ENCODE measurements around the gene FAM228B. TPM values are rescaled to one million over a fixed set of nuclear protein-coding genes. Genes with fewer than 3 reads are reported as not detected.
"Not testable (repeated sequence)": the region's sequence is repeated elsewhere in the genome, so short reads cannot be mapped to it uniquely, and the experiment has no call there.

The FAM228B gene
- total RNA-seq, 1 donor from 2014 or later: 27.3 TPM

GRCh38 chr2:24095171-24095677, 28.0 kb upstream of the FAM228B start:
- ATAC-seq; intact Hi-C loops (cut with micrococcal nuclease); DNase-seq: not testable (repeated sequence)

GRCh38 chr2:24100732-24101131, 22.5 kb upstream of the FAM228B start:
- ATAC-seq; intact Hi-C loops (cut with micrococcal nuclease); DNase-seq: not testable (repeated sequence)

GRCh38 chr2:24101992-24102391, 21.3 kb upstream of the FAM228B start:
- DNase-seq: no peak
- intact Hi-C loops (cut with micrococcal nuclease): no loop called here
- no peak for ATAC-seq

DNA sequence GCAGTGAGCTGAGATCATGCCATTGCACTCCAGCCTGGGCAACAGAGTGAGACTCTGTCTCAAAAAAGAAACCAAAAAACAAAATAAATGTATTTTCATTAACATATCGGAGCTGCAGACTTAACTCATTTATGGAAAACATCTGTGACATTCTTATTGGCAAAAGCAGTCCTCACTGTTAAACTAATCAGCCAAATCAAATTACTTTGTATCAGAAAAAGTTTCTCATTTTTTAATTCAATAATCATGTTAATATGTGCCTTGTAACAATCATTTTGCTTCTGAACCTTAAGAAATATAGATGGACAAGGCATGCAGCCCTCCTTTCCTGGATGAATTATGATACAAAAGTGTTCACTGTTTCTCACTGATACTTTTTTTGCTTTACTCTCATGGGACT, 20.6 kb upstream of the FAM228B start:
- DNase-seq (no peak), ATAC-seq (no peak)
- intact Hi-C loops (cut with micrococcal nuclease): no loop called here

DNA sequence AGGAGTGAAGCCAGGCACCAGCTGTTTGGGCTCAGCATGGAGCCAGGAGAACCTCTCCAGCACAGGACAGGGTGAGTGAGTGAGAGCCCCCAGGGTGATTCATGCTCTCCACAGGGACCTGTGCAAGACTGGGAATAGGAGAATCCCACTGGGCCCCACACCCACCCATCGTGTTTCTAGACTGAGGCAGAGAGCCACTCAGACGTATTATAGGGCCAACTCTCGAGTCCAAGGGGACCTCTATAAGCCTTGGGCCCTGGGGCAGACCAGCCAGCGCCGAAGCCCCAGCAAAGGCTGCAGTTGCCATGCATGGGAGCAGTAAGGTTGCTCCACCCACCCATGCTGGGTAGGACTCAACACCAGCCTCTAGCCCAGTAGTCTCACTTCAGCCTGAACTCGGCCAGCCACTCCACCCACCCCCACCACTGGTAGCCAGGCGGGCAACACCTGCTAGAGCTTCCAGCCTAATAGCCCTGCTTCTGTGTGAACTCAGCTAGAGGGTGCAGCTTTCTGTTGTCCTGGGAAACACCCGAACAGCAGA, 19.1 kb upstream of the FAM228B start:
- no peak for ATAC-seq
- intact Hi-C loops (cut with micrococcal nuclease): no loop called here

GRCh38 chr2:24104906-24105305, 18.4 kb upstream of the FAM228B start:
- intact Hi-C loops (cut with micrococcal nuclease): no loop called here
- no peak for ATAC-seq

More for the DNA sequence above, 19.1 kb upstream of the FAM228B start:
- DNase-seq: no peak

GRCh38 chr2:24105816-24106215, 17.5 kb upstream of the FAM228B start:
- no peak for DNase-seq
- intact Hi-C loops (cut with micrococcal nuclease): no loop called here
- ATAC-seq: no peak

More at GRCh38 chr2:24104906-24105305, 18.4 kb upstream of the FAM228B start:
- DNase-seq: no peak

DNA sequence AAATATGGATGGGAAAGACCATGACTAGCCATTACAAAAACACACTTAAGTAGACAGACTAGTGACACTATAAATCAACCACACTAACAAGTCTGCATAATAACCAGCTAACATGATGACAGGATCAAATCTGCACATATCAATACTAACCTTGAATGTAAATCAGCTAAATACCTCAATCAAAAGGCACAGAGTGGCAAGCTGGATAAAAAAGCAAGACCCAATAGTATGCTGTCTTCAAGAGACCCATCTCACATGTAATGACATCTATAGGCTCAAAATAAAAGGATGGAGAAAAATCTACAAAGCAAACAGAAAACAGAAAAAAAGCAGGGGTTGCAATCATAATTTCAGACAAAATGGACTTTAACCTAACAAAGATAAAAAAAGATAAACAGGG, 16.5 kb upstream of the FAM228B start:
- intact Hi-C loops (cut with micrococcal nuclease): no loop called here
- DNase-seq (no peak), ATAC-seq (no peak)

DNA sequence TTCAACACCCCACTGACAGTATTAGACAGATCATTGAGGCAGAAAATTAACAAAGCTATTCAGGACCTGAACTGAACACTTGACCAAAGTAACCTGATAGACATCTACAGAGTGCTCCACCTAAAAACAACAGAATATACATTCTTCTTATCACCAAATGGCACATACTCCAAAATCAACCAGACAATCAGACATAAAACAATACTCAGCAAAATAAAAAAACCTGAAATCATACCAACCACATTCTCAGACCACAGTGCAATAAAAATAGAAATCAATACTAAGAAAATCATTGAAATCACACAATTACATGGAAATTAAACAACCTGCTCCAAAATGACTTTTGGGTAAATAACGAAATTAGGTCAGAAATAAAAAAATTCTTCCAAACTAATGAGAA, 15.9 kb upstream of the FAM228B start:
- ATAC-seq: no peak
- no peak for DNase-seq
- intact Hi-C loops (cut with micrococcal nuclease): no loop called here

- ATAC-seq; intact Hi-C loops (cut with micrococcal nuclease); DNase-seq: not testable (repeated sequence)
Observed at GRCh38 chr2:24109431-24109830, 13.8 kb upstream of the FAM228B start.

- ATAC-seq (peak; percentile 24), DNase-seq (no peak)
- intact Hi-C loops (cut with micrococcal nuclease): no loop called here
Observed at GRCh38 chr2:24110660-24111303, 12.5 kb upstream of the FAM228B start.

GRCh38 chr2:24111407-24111901, 11.8 kb upstream of the FAM228B start:
- DNase-seq: no peak
- intact Hi-C loops (cut with micrococcal nuclease): no loop called here
- ATAC-seq: peak; percentile 94

DNA sequence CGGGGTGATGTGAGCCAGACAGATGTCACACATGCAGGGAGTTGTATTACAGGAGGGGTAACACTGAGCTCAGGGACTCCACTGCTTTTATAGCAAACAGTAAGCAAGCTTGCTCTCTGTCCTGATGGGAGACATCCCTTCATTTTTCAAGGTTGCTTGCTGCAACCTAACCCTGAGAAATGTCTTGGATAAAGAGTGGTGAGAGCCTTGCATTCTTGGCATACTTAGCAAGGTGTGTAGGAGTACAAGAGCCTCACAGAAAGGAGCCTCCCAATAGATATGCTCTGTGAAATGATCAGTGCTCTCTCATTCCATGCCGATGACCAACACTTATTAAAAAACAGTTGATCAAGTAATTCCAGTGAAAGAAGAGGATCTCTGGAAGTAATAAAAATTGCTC, 8.2 kb upstream of the FAM228B start:
- DNase-seq: no peak
- ATAC-seq: no peak
- intact Hi-C loops (cut with micrococcal nuclease): no loop called here

GRCh38 chr2:24117902-24118301, 5.4 kb upstream of the FAM228B start:
- no peak for DNase-seq
- ATAC-seq: no peak
- intact Hi-C loops (cut with micrococcal nuclease): no loop called here

DNA sequence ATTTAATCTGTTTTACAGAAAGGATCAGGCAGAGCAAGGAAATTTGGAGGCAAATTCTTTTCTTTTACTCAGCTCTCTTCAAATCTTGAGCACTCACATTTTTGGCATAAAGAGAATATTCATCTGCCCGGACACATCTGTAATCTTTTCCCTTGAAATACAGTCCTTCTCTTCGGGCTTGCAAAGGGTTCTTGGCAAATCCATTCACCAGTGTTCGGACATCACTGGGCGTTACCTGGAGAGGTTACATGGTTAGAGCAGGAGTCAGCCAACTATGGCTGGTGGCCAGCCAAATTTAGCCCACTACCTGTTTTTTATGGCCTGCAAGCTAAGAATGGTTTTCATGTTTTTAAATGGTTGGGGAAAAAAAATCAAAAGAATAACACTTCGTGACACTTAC, 2.2 kb upstream of the FAM228B start:
- DNase-seq (no peak), ATAC-seq (no peak)
- intact Hi-C loops (cut with micrococcal nuclease): no loop called here

DNA sequence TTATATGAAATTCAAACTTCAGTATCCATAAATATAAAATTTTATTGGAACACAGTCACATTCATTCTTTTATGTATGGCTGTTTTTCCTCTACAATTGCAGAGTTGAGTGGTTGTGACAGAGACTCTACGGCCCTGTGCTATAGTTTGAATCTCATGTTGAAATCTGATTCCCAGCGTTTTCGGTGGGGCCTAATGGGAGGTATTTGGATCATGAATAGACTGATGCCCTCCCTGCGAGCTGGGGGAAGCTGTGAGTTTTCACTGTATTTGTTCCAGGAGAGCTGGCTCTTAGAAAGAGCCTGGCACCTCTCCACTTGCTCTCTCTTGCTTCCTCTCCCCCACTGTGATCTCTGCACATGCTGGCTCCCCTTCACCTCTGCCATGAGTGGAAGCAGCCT, 1.8 kb upstream of the FAM228B start:
- intact Hi-C loops (cut with micrococcal nuclease): no loop called here
- DNase-seq: no peak
- ATAC-seq: no peak

GRCh38 chr2:24122366-24123194, 689 bp upstream of the FAM228B start:
- no peak for DNase-seq
- ATAC-seq: no peak
- intact Hi-C loops (cut with micrococcal nuclease): no loop called here

DNA sequence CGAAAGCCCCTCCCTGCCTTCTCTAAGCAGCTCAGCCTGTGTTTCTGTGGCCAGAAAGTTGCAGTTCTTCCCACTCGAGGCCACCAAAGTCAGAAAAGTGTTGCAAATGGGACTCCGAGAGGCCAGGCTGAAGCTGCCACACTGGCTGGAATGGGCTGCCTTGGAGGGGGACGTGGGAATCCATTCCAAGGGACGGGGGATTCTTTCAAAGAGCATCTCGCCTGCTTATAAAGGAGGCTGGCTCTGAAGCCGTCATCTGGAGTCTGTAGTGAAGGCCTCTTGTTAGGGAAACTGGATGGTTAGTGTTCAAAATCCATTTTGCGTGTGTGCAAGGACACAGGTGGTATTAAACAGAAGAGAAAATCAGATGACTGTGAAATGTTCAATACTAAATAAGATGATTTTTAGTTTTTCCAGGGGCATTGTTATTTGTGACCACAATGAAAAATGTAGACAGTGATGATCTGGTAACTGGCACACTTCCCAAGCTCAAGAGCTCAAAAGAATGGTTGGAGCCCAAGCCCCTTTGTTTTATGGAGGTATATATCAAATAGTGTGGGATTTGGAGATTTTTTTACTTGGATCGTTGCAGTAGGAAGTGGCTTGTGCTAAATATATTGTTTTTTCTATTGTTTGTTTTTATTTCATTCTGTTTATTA, 782 bp downstream of the FAM228B start:
- peak; percentile 4 for ATAC-seq
- DNase-seq: no peak
- intact Hi-C loops (cut with micrococcal nuclease): no loop called here

- DNase-seq (no peak), ATAC-seq (no peak)
- intact Hi-C loops (cut with micrococcal nuclease): no loop called here
Observed at GRCh38 chr2:24125956-24126355, 2.7 kb downstream of the FAM228B start.

DNA sequence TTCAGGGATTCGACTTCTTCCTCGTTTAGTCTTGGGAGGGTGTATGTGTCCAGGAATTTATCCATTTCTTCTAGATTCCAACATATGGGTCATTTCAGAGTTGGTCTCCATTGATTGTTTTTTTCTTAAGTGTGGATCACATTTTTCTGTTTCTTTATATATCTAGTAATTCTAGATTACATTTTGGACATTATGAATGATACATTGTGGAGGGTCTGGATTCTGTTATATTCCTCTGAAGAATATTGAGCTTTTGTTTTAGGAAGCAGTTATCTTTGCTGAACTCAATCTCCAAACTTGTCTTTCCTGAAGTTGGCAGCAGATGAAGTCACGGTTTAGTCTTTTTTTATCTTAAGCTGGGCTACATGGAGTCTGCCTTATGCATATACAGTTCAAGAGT, 9.3 kb downstream of the FAM228B start:
- no peak for ATAC-seq
- no peak for DNase-seq
- intact Hi-C loops (cut with micrococcal nuclease): no loop called here

Data from left ventricle myocardium superior (tissue), 1 donor.